CD4-positive, alpha-beta T cell treated with Interleukin-12 subunit alpha and Interleukin-12 subunit beta, for 1 hour (primary cell): ENCODE data around the gene CYP4B1.

ENCODE experiments used
- DNase-seq: peaks from one replicate; pipeline ENCODE4 v3.0.0-alpha.2; 2020

The CYP4B1 gene

GRCh38 chr1:46797696-46798470 lies 963 bp upstream of the CYP4B1 start:
- no peak for DNase-seq

- DNase-seq = no peak
Measured at GRCh38 chr1:46800742-46801141, 1.9 kb downstream of the CYP4B1 start.

GRCh38 chr1:46801323-46802055 lies 2.6 kb downstream of the CYP4B1 start:
- DNase-seq = no peak

GRCh38 chr1:46802081-46802480 lies 3.2 kb downstream of the CYP4B1 start:
- no peak for DNase-seq

GRCh38 chr1:46802901-46803574 lies 4.2 kb downstream of the CYP4B1 start:
- DNase-seq = no peak

- no peak for DNase-seq
Measured at GRCh38 chr1:46804027-46804889, 5.4 kb downstream of the CYP4B1 start.

GRCh38 chr1:46804926-46805325 lies 6.1 kb downstream of the CYP4B1 start:
- DNase-seq = no peak

- no peak for DNase-seq
Measured at GRCh38 chr1:46805755-46806154, 6.9 kb downstream of the CYP4B1 start.

GRCh38 chr1:46806196-46807020 lies 7.6 kb downstream of the CYP4B1 start:
- no peak for DNase-seq

GRCh38 chr1:46807046-46807972 lies 8.5 kb downstream of the CYP4B1 start:
- DNase-seq = no peak

GRCh38 chr1:46809071-46809470 lies 10.2 kb downstream of the CYP4B1 start:
- no peak for DNase-seq

GRCh38 chr1:46809904-46810303 lies 11.1 kb downstream of the CYP4B1 start:
- no peak for DNase-seq

GRCh38 chr1:46810596-46810995 lies 11.8 kb downstream of the CYP4B1 start:
- no peak for DNase-seq

- no peak for DNase-seq
Measured at GRCh38 chr1:46811053-46811452, 12.2 kb downstream of the CYP4B1 start.

GRCh38 chr1:46812065-46812963 lies 13.5 kb downstream of the CYP4B1 start:
- DNase-seq = no peak

GRCh38 chr1:46812996-46813857 lies 14.4 kb downstream of the CYP4B1 start:
- DNase-seq = no peak

- no peak for DNase-seq
Measured at GRCh38 chr1:46813858-46814396, 15.1 kb downstream of the CYP4B1 start.

GRCh38 chr1:46815133-46815532 lies 16.3 kb downstream of the CYP4B1 start:
- DNase-seq = no peak
